ENCODE results near the gene ACTR6. TPM values are rescaled to one million over a fixed set of nuclear protein-coding genes. Genes with fewer than 3 reads are reported as not detected.
"Not testable (repeated sequence)": the region's sequence is repeated elsewhere in the genome, so short reads cannot be mapped to it uniquely, and the experiment has no call there.

Gene ACTR6
- total RNA-seq, 1 experiment from 2014 or later = 39.1 TPM

DNA sequence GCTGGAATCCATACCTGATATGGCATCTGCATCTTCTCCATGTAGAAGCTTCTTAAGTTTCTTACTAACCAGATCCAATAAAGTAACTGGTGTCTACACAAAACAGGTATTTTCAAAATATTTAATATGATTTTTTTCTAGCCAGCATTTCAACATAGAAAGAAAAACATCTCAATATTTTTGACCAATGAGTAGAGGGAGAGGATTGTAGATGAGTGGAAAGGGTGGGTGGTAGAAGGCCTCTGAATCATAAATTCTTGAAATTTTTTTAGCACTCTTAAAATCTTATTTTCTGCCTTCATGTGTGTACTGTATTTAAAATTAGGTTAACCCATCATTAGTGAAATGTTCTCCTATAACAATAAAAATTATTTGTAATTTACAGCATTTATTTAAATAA is 48.3 kb downstream of the ACTR6 start:
- in situ Hi-C loops (cut with HindIII; ENCODE audit: low pct_unique_long_range_greater_than_20kb, low sequenced_read_pairs) = no loop called here
- DNase-seq (ENCODE audit: low read depth, low spot score) = no peak

DNA sequence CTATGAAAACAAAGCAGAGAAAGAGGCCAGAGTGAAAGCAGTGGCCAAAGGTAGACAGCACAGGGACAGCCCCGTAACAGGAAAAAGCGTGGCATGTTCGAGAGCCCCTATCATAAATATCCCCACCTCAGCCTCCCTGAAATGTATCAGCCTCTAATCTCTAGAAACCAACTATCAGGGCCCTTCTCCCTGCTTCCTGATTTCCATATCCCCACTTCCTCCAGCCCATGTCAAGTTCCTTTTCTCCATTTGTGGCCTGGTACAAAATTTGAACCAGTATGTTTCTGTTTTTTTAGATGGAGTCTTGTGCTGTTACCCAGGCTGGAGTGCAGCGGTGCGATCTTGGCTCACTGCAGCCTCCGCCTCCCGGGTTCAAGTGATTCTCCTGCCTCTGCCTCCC is 49.3 kb downstream of the ACTR6 start:
- DNase-seq (ENCODE audit: low read depth, low spot score) = no peak
- in situ Hi-C loops (cut with HindIII; ENCODE audit: low pct_unique_long_range_greater_than_20kb, low sequenced_read_pairs) = no loop called here

DNA sequence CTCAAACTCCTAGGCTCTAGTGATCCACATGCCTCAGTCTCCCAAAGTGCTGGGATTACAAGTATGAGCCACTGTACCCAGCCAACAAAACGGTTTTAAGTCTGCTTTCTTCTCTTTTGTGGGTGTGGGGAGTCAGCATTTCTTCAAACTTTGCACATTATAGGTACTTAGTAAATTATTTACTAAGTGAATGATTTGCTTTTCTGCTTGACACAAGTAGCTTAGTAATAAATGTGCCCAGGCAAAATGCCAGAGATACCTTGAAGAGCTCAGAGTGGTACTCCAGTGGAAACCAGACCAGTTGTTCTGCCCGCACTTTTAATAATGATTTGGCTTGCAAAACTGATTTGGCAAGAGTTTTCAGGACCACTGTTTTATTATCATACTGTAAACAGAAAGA is 51.3 kb downstream of the ACTR6 start:
- no peak for DNase-seq (ENCODE audit: low read depth, low spot score)
- in situ Hi-C loops (cut with HindIII; ENCODE audit: low pct_unique_long_range_greater_than_20kb, low sequenced_read_pairs) = no loop called here

DNA sequence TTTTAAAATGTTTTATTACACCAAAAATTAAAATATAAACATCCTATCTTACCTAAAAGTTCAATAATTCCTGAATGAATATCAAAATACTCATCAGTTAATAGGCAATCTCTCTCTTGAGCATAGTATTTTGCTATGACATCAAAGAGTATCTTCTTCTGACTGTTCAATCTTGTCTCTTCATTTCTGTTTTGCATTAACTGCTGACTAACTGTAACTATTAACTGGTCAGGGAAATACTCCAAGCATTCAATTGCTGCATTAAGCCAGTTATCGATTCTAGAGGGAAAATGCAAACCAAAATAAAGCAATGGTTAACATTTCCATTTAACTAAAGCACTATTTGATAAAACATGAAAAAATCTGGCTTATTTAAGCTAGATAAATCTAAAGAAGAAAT is 52.8 kb downstream of the ACTR6 start:
- no peak for DNase-seq (ENCODE audit: low read depth, low spot score)
- in situ Hi-C loops (cut with HindIII; ENCODE audit: low pct_unique_long_range_greater_than_20kb, low sequenced_read_pairs) = no loop called here

DNA sequence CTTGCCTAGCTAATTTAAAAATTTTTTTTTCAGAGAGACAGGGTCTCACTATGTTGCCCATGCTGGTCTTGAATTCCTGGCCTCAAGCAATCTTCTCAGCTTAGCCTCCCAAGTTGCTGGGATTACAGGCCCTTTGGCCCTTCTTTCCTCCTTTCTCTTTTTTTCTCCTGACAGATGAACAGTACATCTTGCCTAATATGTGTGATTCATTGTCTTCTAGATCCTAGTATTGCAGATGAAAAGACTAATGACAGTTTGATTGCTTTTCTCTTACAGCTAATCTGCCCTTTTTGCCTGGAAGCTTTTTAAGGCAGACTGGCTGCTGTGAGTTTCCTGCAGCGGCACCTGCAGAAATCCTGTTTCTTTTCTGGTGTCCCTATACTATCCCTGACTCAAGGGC is 54.3 kb downstream of the ACTR6 start:
- in situ Hi-C loops (cut with HindIII; ENCODE audit: low pct_unique_long_range_greater_than_20kb, low sequenced_read_pairs) = no loop called here

DNA sequence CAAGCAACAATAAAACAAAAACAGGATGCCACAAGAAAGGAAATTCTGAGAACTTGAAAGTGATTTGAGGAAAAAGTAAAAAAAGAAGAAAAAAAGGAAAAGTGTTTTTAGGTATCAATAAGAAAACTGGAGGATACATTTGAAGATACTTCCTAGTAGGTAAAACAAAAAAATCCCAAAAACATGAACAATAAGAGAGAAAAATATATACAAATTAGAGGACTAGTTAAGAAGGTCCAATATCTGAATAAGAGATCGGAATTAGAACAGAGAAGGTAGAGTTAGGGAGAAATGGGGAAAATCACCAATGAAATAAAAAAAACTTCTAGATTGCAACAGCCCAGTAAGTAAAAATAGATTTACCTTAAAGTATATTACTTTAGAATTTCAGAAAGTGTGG is 57.5 kb downstream of the ACTR6 start:
- in situ Hi-C loops (cut with HindIII; ENCODE audit: low pct_unique_long_range_greater_than_20kb, low sequenced_read_pairs) = no loop called here
- DNase-seq (ENCODE audit: low read depth, low spot score) = no peak

More for the DNA sequence above, 54.3 kb downstream of the ACTR6 start:
- DNase-seq (ENCODE audit: low read depth, low spot score) = no peak

DNA sequence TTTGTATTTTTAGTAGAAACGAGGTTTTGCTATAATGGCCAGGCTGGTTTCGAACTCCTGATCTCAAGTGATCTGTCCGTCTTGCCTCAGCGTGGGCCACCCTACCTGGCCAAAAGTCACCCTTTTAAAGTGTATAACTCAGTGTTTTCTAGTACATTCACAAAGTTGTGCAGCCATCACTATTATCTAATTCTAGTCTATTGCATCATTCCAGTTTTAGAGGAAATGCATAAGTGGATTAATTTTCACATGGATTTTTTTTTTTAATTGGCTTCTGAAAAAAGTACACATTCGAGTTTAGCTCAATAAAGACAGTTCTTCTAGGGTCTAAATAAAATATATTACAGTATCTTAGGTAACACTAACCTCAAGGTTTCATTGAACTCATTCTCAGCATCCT is 62.5 kb downstream of the ACTR6 start:
- in situ Hi-C loops (cut with HindIII; ENCODE audit: low pct_unique_long_range_greater_than_20kb, low sequenced_read_pairs) = no loop called here
- no peak for DNase-seq (ENCODE audit: low read depth, low spot score)

DNA sequence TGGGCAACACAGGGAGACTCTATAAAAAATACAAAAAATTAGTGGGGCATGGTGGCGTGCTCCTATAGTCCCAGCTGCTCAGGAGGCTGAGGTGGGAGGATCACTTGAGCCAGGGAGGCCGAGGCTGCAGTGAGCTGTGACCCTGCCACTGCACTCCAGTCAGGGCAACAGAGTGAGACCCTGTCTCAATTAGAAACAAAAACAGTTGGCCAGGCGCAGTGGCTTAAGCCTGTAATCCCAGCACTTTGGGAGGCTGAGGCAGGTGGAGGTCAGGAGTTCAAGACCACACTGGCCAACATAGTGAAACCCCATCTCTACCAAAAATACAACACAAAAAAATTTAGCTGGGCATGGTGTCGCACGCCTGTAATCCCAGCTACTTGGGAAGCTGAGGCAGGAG is 64.5 kb downstream of the ACTR6 start:
- DNase-seq (ENCODE audit: low read depth, low spot score); in situ Hi-C loops (cut with HindIII; ENCODE audit: low pct_unique_long_range_greater_than_20kb, low sequenced_read_pairs): not testable (repeated sequence)

DNA sequence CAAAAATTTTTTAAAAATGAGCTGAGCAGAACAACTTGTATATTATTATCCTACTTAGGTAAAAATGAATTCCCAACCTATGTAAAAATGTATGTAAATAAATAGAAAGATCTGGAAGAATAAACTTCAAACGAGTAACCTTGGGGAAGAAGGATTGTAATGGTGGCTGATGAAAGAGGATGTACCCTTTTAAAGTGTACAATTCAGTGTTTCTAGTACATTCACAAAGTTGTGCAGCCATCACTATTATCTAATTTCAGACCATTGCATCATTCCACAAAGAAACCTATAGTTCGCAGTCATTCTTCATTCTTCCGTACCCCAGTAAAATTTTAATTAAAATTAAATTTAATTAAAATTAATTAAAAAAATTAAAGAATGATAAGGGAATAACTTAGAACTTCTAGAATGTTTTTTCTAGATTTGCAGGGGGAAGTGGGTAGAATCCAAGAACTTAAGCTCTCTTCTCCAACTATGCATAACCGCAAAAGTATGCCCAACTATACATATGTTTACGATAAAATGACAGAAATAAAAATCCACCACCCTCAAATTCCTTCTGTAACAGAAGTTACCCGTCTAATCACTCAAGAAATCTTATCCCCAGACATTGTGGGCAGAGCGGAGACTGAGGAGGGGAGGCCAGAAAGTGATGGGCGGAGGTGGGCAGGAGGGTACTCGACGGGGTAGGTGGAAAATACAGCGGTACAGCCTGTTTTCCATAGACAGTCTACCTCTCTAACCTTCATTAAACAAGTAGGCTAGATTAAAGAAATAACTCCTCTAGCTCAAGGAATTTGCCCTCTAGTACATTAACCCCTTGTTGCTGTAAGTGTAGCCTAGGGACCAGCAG is 65.3 kb downstream of the ACTR6 start:
- in situ Hi-C loops (cut with HindIII; ENCODE audit: low pct_unique_long_range_greater_than_20kb, low sequenced_read_pairs) = no loop called here
- no peak for DNase-seq (ENCODE audit: low read depth, low spot score)

DNA sequence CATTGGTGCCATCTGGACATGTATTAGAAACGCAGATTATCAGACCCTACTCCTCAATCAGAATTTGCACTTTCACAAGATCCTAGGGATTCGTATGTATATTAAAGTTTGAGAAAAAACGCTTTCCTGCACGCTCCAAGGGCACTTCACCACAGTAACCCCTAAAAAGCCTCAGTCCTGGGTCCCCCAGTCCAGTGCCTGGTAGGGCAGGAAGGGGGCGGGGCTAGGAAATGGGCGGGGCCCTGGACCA is 65.9 kb downstream of the ACTR6 start:
- DNase-seq (ENCODE audit: low read depth, low spot score) = no peak
- in situ Hi-C loops (cut with HindIII; ENCODE audit: low pct_unique_long_range_greater_than_20kb, low sequenced_read_pairs) = no loop called here

DNA sequence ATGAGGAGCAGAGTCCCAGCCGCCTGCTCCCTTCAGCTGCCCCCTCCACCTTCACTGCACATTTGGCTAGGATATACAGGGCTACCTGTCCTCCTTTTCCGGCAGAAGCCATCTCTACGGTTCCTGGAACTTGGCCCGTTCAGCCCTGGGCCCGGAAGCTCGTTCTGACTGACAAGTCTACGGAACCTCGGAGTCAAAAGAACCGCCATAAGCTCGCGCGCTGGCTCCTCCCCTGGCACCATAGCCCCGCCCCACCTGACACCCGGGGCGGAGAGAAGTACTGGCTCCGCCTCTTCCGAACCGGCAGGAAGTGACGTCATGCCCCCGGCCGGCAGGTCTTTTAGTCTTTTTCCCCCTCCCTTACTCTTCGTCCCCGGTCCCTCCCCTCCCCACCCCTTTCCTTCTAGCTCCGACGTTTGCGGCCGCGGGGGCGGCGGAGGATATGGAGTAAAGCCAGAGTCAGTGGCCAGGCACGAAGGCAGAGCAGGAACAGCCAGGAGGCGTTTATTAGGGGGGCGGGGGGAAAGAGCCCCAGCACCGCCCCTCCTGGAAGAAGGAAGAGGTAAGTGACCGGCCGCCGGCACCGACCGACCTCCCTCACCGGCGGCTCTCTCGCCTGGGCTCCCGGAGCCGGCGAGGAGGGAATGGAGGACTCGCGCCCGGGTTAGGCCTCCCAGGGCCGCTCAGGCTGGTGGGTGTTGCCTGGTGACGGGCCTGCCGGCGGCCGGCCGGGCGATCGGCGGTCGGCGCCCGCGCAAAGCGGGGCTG is 66.4 kb downstream of the ACTR6 start, which contains the start of the genes DEPDC4 and SCYL2:
DEPDC4 (minus strand) TSS at position 245 of the 768 bp plus-strand sequence; CDS start at position 242, 3 bp downstream.
SCYL2 (plus strand) TSS at position 343 of the 768 bp plus-strand sequence. CDS start 15,794 bp downstream, outside the sequence.
- DNase-seq (ENCODE audit: low read depth, low spot score) = peak; percentile 97
- in situ Hi-C loops (cut with HindIII; ENCODE audit: low pct_unique_long_range_greater_than_20kb, low sequenced_read_pairs) = no loop called here

DNA sequence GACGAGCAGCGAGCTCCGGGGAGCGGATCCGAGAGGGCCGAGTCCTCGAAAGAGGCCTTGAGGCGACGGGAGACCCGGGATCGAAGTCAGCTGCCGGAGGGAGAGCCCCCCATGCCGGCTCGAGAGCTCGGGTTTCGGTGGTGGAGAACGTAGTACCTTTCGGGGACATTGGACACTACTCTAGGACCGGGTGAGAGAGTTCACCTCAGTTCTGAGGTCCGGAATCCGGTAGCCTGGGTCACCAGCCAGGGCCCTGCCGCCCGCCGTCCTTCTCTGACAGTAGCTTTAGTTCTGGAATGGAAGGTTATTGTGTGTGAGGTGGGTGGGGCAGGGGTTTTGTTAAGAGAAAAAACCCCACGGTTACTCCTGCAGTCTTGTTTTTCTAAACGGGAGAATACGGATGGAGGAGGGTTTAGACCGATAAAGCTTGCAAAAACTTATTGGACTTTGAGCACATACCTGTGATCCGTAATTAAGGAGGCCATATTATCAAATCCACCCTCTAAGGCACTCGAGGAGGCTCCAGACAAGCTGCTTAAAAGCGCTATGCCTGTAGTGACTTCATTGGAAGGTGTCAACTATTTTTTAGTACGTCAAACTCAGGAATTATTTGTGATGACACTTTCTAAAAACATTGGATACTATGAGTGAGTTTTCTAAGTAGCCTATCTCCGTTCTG is 67.1 kb downstream of the ACTR6 start:
- in situ Hi-C loops (cut with HindIII; ENCODE audit: low pct_unique_long_range_greater_than_20kb, low sequenced_read_pairs) = no loop called here

DNA sequence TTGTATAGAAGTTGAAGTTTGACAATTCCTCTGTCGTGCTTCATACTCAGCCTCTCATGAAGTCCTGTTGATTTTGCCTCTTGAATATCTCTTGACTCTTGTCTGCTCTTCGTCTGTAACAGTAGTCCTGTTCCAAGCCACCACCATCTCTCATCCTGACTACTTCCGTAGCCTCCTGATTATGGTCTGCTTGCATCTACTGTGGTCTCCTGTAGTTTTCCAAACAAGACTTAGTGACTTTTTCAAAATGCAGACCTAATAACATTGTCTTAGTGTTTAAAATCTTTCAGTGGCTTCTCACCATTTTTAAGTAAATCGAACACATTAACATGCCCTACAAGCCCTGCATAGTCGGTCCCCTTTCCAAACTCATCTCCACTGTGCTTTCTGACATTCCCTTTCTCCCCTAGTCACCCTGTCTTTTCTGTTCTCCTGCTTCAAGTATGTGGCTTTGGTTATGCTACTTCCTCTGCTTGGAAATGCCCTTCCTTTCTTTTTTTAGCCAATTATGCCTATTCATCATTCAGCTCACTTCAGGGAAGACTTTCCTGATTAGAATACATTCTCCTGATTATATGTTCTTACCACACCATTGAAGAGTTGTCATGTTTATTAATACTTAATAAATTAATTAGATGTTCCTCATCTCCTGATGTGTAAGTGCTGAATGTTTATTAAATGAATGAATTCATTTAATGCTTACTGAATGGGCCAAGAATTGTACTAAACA is 68.4 kb downstream of the ACTR6 start:
- in situ Hi-C loops (cut with HindIII; ENCODE audit: low pct_unique_long_range_greater_than_20kb, low sequenced_read_pairs) = no loop called here
- DNase-seq (ENCODE audit: low read depth, low spot score) = peak; percentile 21

More for the DNA sequence above, 67.1 kb downstream of the ACTR6 start:
- peak; percentile 13 for DNase-seq (ENCODE audit: low read depth, low spot score)

DNA sequence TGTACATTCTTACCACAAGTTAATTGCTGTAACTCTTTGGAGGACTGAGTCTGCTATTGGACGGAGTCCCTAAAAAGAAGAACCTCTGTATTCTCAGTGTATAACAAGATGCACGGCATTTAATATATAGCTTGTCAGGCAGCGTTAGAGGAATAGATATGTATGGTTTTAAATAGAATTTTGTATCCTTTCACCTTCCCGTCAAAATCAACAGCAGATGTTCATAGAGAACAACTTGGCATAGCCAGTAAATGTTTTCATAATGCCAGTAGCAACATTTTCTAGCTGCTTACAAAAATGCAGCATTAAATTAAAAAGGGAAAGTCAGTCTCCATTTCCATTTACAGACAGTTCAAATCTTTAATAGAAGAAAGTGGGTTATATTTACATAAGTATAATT is 73.2 kb downstream of the ACTR6 start:
- DNase-seq (ENCODE audit: low read depth, low spot score) = no peak
- in situ Hi-C loops (cut with HindIII; ENCODE audit: low pct_unique_long_range_greater_than_20kb, low sequenced_read_pairs) = no loop called here
